Right renal pelvis (tissue), 4 donors: ENCODE results near the gene NFKBIB. TPM values are rescaled to one million over a fixed set of nuclear protein-coding genes. Genes with fewer than 3 reads are reported as not detected.
"Not testable (repeated sequence)": the region's sequence is repeated elsewhere in the genome, so short reads cannot be mapped to it uniquely, and the experiment has no call there.

Source experiments
- DNase-seq, 4 donors: peaks; one replicate each; pipeline ENCODE4 v3.0.0-alpha.2; 2013; ENCODE audit warnings: low read depth in 4 of 4, low spot score in 3 of 4, missing footprints in 1 of 4
- polyA plus RNA-seq, 4 donors: library from polyadenylated mRNA; unstranded; fragments of 120-200 nt; gene quantifications; one replicate each; pipeline ENCODE4 v1.2.1, GENCODE V29; 2013; ENCODE audit not compliant: insufficient read length in 4 of 4

The NFKBIB gene
- polyA plus RNA-seq: 10 to 100 TPM in 1 of 4 donors, 1 to 10 TPM in 3; 8.1 to 11.6 (median 8.8) TPM

- peak; percentile 96 to 100 (median 100) for DNase-seq
These were observed at the start of gene NFKBIB, which contains the start of gene SIRT2 for GRCh38 chr19:38899447-38900201. TSS of gene NFKBIB (plus strand) at chr19:38899969. CDS start at chr19:38900033, 64 bp downstream. TSS of gene SIRT2 (minus strand) at chr19:38899618. CDS start at chr19:38899521, 97 bp downstream.

- DNase-seq: peak in 2 of 4 donors; percentile 100
These were observed 49.3 kb upstream of the NFKBIB start for GRCh38 chr19:38850436-38850975.

GRCh38 chr19:38850976-38851621, 48.7 kb upstream of the NFKBIB start:
- no peak for DNase-seq

GRCh38 chr19:38851622-38852230, 48.0 kb upstream of the NFKBIB start:
- DNase-seq: peak in 2 of 4 donors; percentile 86 to 89

- DNase-seq: no peak
These were observed 47.3 kb upstream of the NFKBIB start for GRCh38 chr19:38852231-38853044.

- DNase-seq: no peak
These were observed 46.6 kb upstream of the NFKBIB start for GRCh38 chr19:38853214-38853613.

GRCh38 chr19:38854961-38855360, 44.8 kb upstream of the NFKBIB start:
- DNase-seq: not testable (repeated sequence)

- DNase-seq: not testable (repeated sequence)
These were observed 44.0 kb upstream of the NFKBIB start for GRCh38 chr19:38855751-38856150.

GRCh38 chr19:38856813-38857212, 43.0 kb upstream of the NFKBIB start:
- DNase-seq: no peak

GRCh38 chr19:38859631-38860204, 40.1 kb upstream of the NFKBIB start:
- not testable (repeated sequence) for DNase-seq

GRCh38 chr19:38861368-38861767, 38.4 kb upstream of the NFKBIB start:
- no peak for DNase-seq

GRCh38 chr19:38862321-38863059, 37.3 kb upstream of the NFKBIB start:
- no peak for DNase-seq

GRCh38 chr19:38867171-38867780, 32.5 kb upstream of the NFKBIB start:
- DNase-seq: no peak

GRCh38 chr19:38868551-38868950, 31.2 kb upstream of the NFKBIB start:
- no peak for DNase-seq

GRCh38 chr19:38869160-38869835, 30.5 kb upstream of the NFKBIB start:
- DNase-seq: no peak

GRCh38 chr19:38869836-38870607, 29.7 kb upstream of the NFKBIB start:
- peak in 1 of 4 donors; percentile 59 for DNase-seq

GRCh38 chr19:38870612-38871011, 29.2 kb upstream of the NFKBIB start:
- no peak for DNase-seq
